Fibroblast of lung (primary cell): ENCODE results near the gene SNX32.

Experiments used
- CTCF ChIP-seq, 2 donors: IDR thresholded peaks in 1 of 2; conservative IDR thresholded peaks in 1 of 2; 1 replicate in 1 of 2; 2 replicates in 1 of 2; pipeline ENCODE4 v1.5.1; 2011 to 2012; ENCODE audit warnings: low read length in 2 of 2, control low read depth in 1 of 2, inconsistent platforms in 1 of 2, low read depth in 1 of 2, mild to moderate bottlenecking in 1 of 2
- EZH2 ChIP-seq: IDR thresholded peaks from 2 replicates; pipeline ENCODE4 v1.5.1; 2012; ENCODE audit warnings: low read length, control low read depth, mild to moderate bottlenecking; ENCODE audit errors: missing control alignments

- TF ChIP-seq CTCF (conservative IDR thresholded peaks at IDR 0.05 in 1 of 2, IDR thresholded peaks at IDR 0.05 in 1 of 2; ENCODE audit: low read depth in 1 of 2, low read length in 2 of 2): no peak
- TF ChIP-seq EZH2: no peak
Observed at GRCh38 chr11:65895482-65895981, 61.8 kb downstream of the SNX32 start.
